ENCODE results near the gene CBX2.

DNA sequence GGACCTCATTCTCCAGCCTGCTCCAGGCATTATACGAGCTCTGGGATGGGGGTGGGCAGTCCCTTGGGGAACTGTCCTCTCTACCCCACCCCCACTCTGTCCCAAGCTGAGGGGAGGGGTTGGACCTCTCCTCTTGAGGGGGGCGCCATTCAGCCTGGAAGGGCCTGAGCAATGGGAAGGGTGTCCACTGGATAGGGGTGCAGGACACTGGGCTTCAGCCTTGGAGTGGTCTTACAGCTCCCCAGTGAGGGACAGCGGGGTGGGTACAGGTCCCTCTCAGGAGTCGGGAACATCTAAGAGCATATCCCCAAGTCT lies 28.5 kb downstream of the CBX2 start:
- TF ChIP-seq EZH2 (IDR thresholded peaks at IDR 0.05): no peak
- no peak for TF ChIP-seq POLR2AphosphoS5 (IDR thresholded peaks at IDR 0.05; ENCODE audit: borderline replicate concordance, low read depth, low read length)
- TF ChIP-seq FOXP2 (optimal IDR thresholded peaks at IDR 0.05; ENCODE audit: control extremely low read depth, extremely low read length, insufficient read depth): no peak
